ENCODE data around the gene ALG10. TPM values are rescaled to one million over a fixed set of nuclear protein-coding genes. Genes with fewer than 3 reads are reported as not detected.

ALG10 gene
- total RNA-seq, 4 donors from 2014 or later, result 1.3 to 6.9 (median 4.8) TPM

DNA sequence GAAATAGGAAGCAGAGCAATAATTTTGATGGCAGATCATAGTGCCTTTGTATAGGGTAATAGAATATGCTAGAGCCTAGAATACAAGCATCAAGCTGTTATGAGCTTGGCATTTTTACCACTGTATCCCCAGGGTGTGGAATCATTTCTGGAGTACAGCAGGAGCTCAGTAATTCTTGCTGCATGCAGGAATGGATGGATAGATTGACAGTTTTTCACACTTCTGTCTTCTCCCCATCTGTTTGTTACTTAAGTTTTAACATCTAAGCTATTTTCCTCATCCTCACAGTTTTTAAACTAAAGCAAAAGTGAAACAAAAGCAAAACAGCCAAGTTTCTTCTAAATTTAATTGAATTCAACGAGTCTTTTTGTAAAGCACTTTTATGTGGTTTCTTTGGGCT, 32.6 kb downstream of the ALG10 start:
- no peaks in the 10 kb centered on the region for H3K27me3 ChIP-seq
- TF ChIP-seq, protein P1, sequence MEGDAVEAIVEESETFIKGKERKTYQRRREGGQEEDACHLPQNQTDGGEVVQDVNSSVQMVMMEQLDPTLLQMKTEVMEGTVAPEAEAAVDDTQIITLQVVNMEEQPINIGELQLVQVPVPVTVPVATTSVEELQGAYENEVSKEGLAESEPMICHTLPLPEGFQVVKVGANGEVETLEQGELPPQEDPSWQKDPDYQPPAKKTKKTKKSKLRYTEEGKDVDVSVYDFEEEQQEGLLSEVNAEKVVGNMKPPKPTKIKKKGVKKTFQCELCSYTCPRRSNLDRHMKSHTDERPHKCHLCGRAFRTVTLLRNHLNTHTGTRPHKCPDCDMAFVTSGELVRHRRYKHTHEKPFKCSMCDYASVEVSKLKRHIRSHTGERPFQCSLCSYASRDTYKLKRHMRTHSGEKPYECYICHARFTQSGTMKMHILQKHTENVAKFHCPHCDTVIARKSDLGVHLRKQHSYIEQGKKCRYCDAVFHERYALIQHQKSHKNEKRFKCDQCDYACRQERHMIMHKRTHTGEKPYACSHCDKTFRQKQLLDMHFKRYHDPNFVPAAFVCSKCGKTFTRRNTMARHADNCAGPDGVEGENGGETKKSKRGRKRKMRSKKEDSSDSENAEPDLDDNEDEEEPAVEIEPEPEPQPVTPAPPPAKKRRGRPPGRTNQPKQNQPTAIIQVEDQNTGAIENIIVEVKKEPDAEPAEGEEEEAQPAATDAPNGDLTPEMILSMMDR (IDR thresholded peaks at IDR 0.05), result no peak
- TF ChIP-seq POLR2A (IDR thresholded peaks at IDR 0.05), result no peak
- DNase-seq, result no peak
- H3K9me3 ChIP-seq, result peaks cover 0 to 6% (median 0%) of the 10 kb centered on the region in 3 donors
- no peaks in the 10 kb centered on the region for H3K36me3 ChIP-seq
- no peak overlapping the region for H3K4me3 ChIP-seq
- no peak overlapping the region for H3K27ac ChIP-seq
- intact Hi-C loops (cut with DNase I), result no loop called here
- H3K4me1 ChIP-seq, result no peaks in the 10 kb centered on the region
- WGBS, 2 donors, result 15 to 21% methylated on average over 1 of the region's 1 CpG

Small RNA genes within 50 kb of the gene (small RNA-seq; reads per million reads assigned to genes)
- 0 reads per million in 4 donors for gene RF00019
